ENCODE results near the gene RNF167.

- no peak for TF ChIP-seq CTCF (IDR thresholded peaks at IDR 0.05)
- TF ChIP-seq POLR2A (IDR thresholded peaks at IDR 0.05) = no peak
These were observed 54.1 kb downstream of the RNF167 start for GRCh38 chr17:4994081-4994595.
